PFSK-1 (cell line): ENCODE measurements around the gene AHSG.

ENCODE experiments used
- FOXP2 ChIP-seq: optimal IDR thresholded peaks from 2 replicates; pipeline ENCODE3; 2011; ENCODE audit warnings: borderline replicate concordance, control low read depth, inconsistent platforms; ENCODE audit not compliant: insufficient read depth; ENCODE audit errors: extremely low read length, extremely low read depth
- POLR2AphosphoS5 ChIP-seq: IDR thresholded peaks from 2 replicates; pipeline ENCODE4 v1.6.1; 2012; ENCODE audit warnings: low read depth, mild to moderate bottlenecking, control low read depth, low read length, moderate library complexity
- REST ChIP-seq, 2 experiments: IDR thresholded peaks; 2 replicates each; pipeline versions ENCODE4 v1.6.1 to v1.8.0; 2011 to 2012; ENCODE audit warnings: low read depth in 2 of 2, low read length in 2 of 2, control low read depth in 1 of 2, inconsistent platforms in 1 of 2, mild to moderate bottlenecking in 1 of 2, moderate library complexity in 1 of 2; ENCODE audit not compliant: insufficient read depth in 1 of 2
- SIN3A ChIP-seq: IDR thresholded peaks from 2 replicates; pipeline ENCODE4 v1.6.1; 2012; ENCODE audit warnings: mild to moderate bottlenecking, low read length, moderate library complexity, borderline replicate concordance; ENCODE audit not compliant: insufficient read depth
- TAF1 ChIP-seq: IDR thresholded peaks from 2 replicates; pipeline ENCODE4 v1.6.1; 2012; ENCODE audit warnings: low read length, control low read depth, borderline replicate concordance; ENCODE audit not compliant: insufficient read depth

Gene AHSG

GRCh38 chr3:186590580-186591295 is 22.1 kb upstream of the AHSG start:
- TF ChIP-seq REST (IDR thresholded peaks at IDR 0.05; ENCODE audit: insufficient read depth in 1 of 2, low read depth in 2 of 2, low read length in 2 of 2): no peak
- no peak for TF ChIP-seq SIN3A

GRCh38 chr3:186592682-186593081 is 20.2 kb upstream of the AHSG start:
- TF ChIP-seq POLR2AphosphoS5: no peak
- no peak for TF ChIP-seq SIN3A
- no peak for TF ChIP-seq TAF1
- TF ChIP-seq FOXP2: no peak
- no peak for TF ChIP-seq REST (IDR thresholded peaks at IDR 0.05; ENCODE audit: insufficient read depth in 1 of 2, low read depth in 2 of 2, low read length in 2 of 2)

- TF ChIP-seq SIN3A: no peak
These were observed 19.0 kb upstream of the AHSG start for GRCh38 chr3:186593862-186594261.

GRCh38 chr3:186594591-186595113 is 18.2 kb upstream of the AHSG start:
- TF ChIP-seq FOXP2: no peak
- no peak for TF ChIP-seq POLR2AphosphoS5
- TF ChIP-seq SIN3A: no peak
- no peak for TF ChIP-seq TAF1
- TF ChIP-seq REST (IDR thresholded peaks at IDR 0.05; ENCODE audit: insufficient read depth in 1 of 2, low read depth in 2 of 2, low read length in 2 of 2): no peak

- TF ChIP-seq SIN3A (no peak), REST (IDR thresholded peaks at IDR 0.05; ENCODE audit: insufficient read depth in 1 of 2, low read depth in 2 of 2, low read length in 2 of 2) (no peak), FOXP2 (no peak)
These were observed 16.1 kb upstream of the AHSG start for GRCh38 chr3:186596568-186597287.
